H9 (cell line): ENCODE results near the gene EPS8L1. TPM values are rescaled to one million over a fixed set of nuclear protein-coding genes. Genes with fewer than 3 reads are reported as not detected.
A peak's percentile ranks its signal among the peaks of the same experiment; 100 is the strongest.

ENCODE experiments used
- DNase-seq: peaks from one replicate; pipeline ENCODE4 v3.0.0-alpha.2; 2017
- H2AFZ ChIP-seq: one replicate; pipeline ENCODE4 v1.6.1; 2013; ENCODE audit warnings: mild to moderate bottlenecking, low read length, control low read depth, moderate library complexity
- H2AK5ac ChIP-seq: 2 replicates; pipeline ENCODE4 v1.6.1; 2013; ENCODE audit warnings: low read length, control low read depth, mixed read lengths; ENCODE audit not compliant: insufficient read length
- H2BK120ac ChIP-seq: one replicate; pipeline ENCODE4 v1.6.1; 2013; ENCODE audit warnings: low read depth, mild to moderate bottlenecking, low read length, control low read depth, inconsistent platforms; ENCODE audit not compliant: poor library complexity, severe bottlenecking
- H2BK12ac ChIP-seq: 2 replicates; pipeline ENCODE4 v1.6.1; 2013; ENCODE audit warnings: low read length, control low read depth, mixed read lengths, low read depth; ENCODE audit not compliant: insufficient read length
- H2BK15ac ChIP-seq: 2 replicates; pipeline ENCODE4 v1.6.1; 2013; ENCODE audit warnings: low read depth, low read length, control low read depth
- H2BK20ac ChIP-seq: one replicate; pipeline ENCODE4 v1.6.1; 2013; ENCODE audit warnings: low read depth, mild to moderate bottlenecking, low read length, control low read depth, inconsistent platforms; ENCODE audit not compliant: poor library complexity, severe bottlenecking
- H2BK5ac ChIP-seq: 2 replicates; pipeline ENCODE4 v1.6.1; 2013; ENCODE audit warnings: low read length, control low read depth, mixed read lengths; ENCODE audit not compliant: insufficient read length
- H3K14ac ChIP-seq: 2 replicates; pipeline ENCODE4 v1.6.1; 2013; ENCODE audit warnings: low read length, control low read depth; ENCODE audit not compliant: insufficient read depth
- H3K18ac ChIP-seq: 2 replicates; pipeline ENCODE4 v1.6.1; 2013; ENCODE audit warnings: low read depth, mild to moderate bottlenecking, mixed read lengths, low read length, control low read depth; ENCODE audit not compliant: insufficient read length
- H3K23ac ChIP-seq: 2 replicates; pipeline ENCODE4 v1.6.1; 2013; ENCODE audit warnings: low read length, control low read depth, mixed read lengths, low read depth; ENCODE audit not compliant: insufficient read length
- H3K23me2 ChIP-seq: 2 replicates; pipeline ENCODE4 v1.6.1; 2013; ENCODE audit warnings: low read depth, mild to moderate bottlenecking, mixed read lengths, low read length, control low read depth; ENCODE audit not compliant: insufficient read length, poor library complexity, severe bottlenecking
- H3K27ac ChIP-seq: 2 replicates; pipeline ENCODE4 v1.5.1; 2013; ENCODE audit warnings: low read length, control low read depth, mixed read lengths, low read depth; ENCODE audit not compliant: insufficient read length
- H3K27me3 ChIP-seq: 2 replicates; pipeline ENCODE4 v1.6.1; 2013; ENCODE audit warnings: low read length, control low read depth, inconsistent platforms; ENCODE audit not compliant: insufficient read depth
- H3K4ac ChIP-seq: 2 replicates; pipeline ENCODE4 v1.6.1; 2013; ENCODE audit warnings: low read depth, mild to moderate bottlenecking, control low read depth, inconsistent platforms, low read length, moderate library complexity
- H3K4me1 ChIP-seq: 2 replicates; pipeline ENCODE4 v1.6.1; 2013; ENCODE audit warnings: low read length, control low read depth, inconsistent platforms; ENCODE audit not compliant: insufficient read depth
- H3K4me2 ChIP-seq: 2 replicates; pipeline ENCODE4 v1.6.1; 2013; ENCODE audit warnings: low read length, control low read depth, mixed read lengths; ENCODE audit not compliant: insufficient read length, insufficient read depth
- H3K56ac ChIP-seq: 2 replicates; pipeline ENCODE4 v1.6.1; 2013; ENCODE audit warnings: low read depth, mild to moderate bottlenecking, mixed read lengths, low read length, control low read depth; ENCODE audit not compliant: insufficient read length
- H3K79me1 ChIP-seq: 2 replicates; pipeline ENCODE4 v1.6.1; 2013; ENCODE audit warnings: low read depth, mild to moderate bottlenecking, moderate library complexity, low read length, control low read depth, inconsistent platforms; ENCODE audit not compliant: insufficient read depth, poor library complexity, severe bottlenecking
- H3K79me2 ChIP-seq: 2 replicates; pipeline ENCODE4 v1.6.1; 2013; ENCODE audit warnings: low read length, control low read depth, inconsistent platforms; ENCODE audit not compliant: insufficient read depth
- H3K9ac ChIP-seq: 2 replicates; pipeline ENCODE4 v1.6.1; 2013; ENCODE audit warnings: low read length, control low read depth, mixed read lengths; ENCODE audit not compliant: insufficient read length; ENCODE audit errors: extremely low read depth
- H3K9me3 ChIP-seq: one replicate; pipeline ENCODE4 v1.6.1; 2013; ENCODE audit warnings: low read depth, low read length, inconsistent platforms; ENCODE audit not compliant: control insufficient read depth
- H3T11ph ChIP-seq: one replicate; pipeline ENCODE4 v1.6.1; 2013; ENCODE audit warnings: mild to moderate bottlenecking, low read length, control low read depth, inconsistent platforms
- H4K20me1 ChIP-seq: one replicate; pipeline ENCODE4 v1.6.1; 2013; ENCODE audit not compliant: control insufficient read depth, insufficient read length, insufficient read depth
- H4K5ac ChIP-seq: 2 replicates; pipeline ENCODE4 v1.6.1; 2013; ENCODE audit warnings: low read depth, mild to moderate bottlenecking, mixed read lengths, low read length, control low read depth; ENCODE audit not compliant: insufficient read length
- H4K8ac ChIP-seq: replicated peaks from 2 replicates; pipeline ENCODE4 v1.6.1; 2013; ENCODE audit warnings: low read length, control low read depth, mixed read lengths, low read depth; ENCODE audit not compliant: insufficient read length
- H4K91ac ChIP-seq: 2 replicates; pipeline ENCODE4 v1.6.1; 2013; ENCODE audit warnings: low read depth, mild to moderate bottlenecking, moderate library complexity, mixed read lengths, low read length, control low read depth; ENCODE audit not compliant: insufficient read length
- H3K27ac Mint-ChIP-seq, 3 experiments: 2 replicates in 2 of 3; 3 replicates in 1 of 3; pipeline ENCODE4 v1.8.0; 2020 to 2021; ENCODE audit warnings: mixed read lengths in 3 of 3, mild to moderate bottlenecking in 1 of 3, moderate library complexity in 1 of 3
- H3K27me3 Mint-ChIP-seq: 2 replicates; pipeline ENCODE4 v1.8.0; 2021; ENCODE audit warnings: low read depth, mild to moderate bottlenecking, moderate library complexity, mixed read lengths
- H3K36me3 Mint-ChIP-seq, 3 experiments: 2 replicates in 2 of 3; 3 replicates in 1 of 3; pipeline ENCODE4 v1.8.0; 2020 to 2021; ENCODE audit warnings: low read depth in 3 of 3, mixed read lengths in 3 of 3; ENCODE audit not compliant: insufficient read depth in 1 of 3
- H3K4me1 Mint-ChIP-seq, 2 experiments: 2 replicates each; pipeline ENCODE4 v1.8.0; 2020; ENCODE audit warnings: mixed read lengths in 2 of 2
- H3K4me3 Mint-ChIP-seq, 2 experiments: 2 replicates in 1 of 2; 3 replicates in 1 of 2; pipeline ENCODE4 v1.8.0; 2020 to 2021; ENCODE audit warnings: mild to moderate bottlenecking in 2 of 2, mixed read lengths in 2 of 2, moderate library complexity in 1 of 2
- H3K9me3 Mint-ChIP-seq, 2 experiments: 2 replicates in 1 of 2; 3 replicates in 1 of 2; pipeline ENCODE4 v1.8.0; 2020; ENCODE audit warnings: mild to moderate bottlenecking in 2 of 2, mixed read lengths in 2 of 2, moderate library complexity in 1 of 2
- CTCF ChIP-seq: fragments of 200-600 bp; sonication (generic); conservative IDR thresholded peaks from 3 replicates; pipeline ENCODE4 v1.8.0; 2021; ENCODE audit warnings: antibody characterized with exemption, mild to moderate bottlenecking
- WGBS: extraction: QIAGEN DNeasy Blood & Tissue Kit; methylation state at CpG from one replicate; pipeline ENCODE4 v1.1.7; 2013; ENCODE audit warnings: missing lambda C conversion rate, low lambda C conversion rate, mixed read lengths; ENCODE audit not compliant: insufficient read length; ENCODE audit errors: extremely low coverage; 5-methylcytosine and 5-hydroxymethylcytosine counted together
- total RNA-seq: library from RNA; stranded (reverse); gene quantifications from 2 replicates; pipeline ENCODE4 v1.2.1, GENCODE V29; 2021

The EPS8L1 gene
- total RNA-seq, 1 experiment from 2014 or later: 24.0 TPM

GRCh38 chr19:55087542-55087901 lies 11.9 kb downstream of the EPS8L1 start:
- H3K4me2 ChIP-seq: peak overlapping the region; percentile 73
- DNase-seq: no peak
- H3K14ac ChIP-seq: no peak overlapping the region
- peaks cover 2% of the 10 kb centered on the region for H4K20me1 ChIP-seq
- H3K27ac Mint-ChIP-seq: peak overlapping the region in 1 of 3 experiments; percentile 78; a peak in 3 of 7 replicates
- H3K4me1 ChIP-seq: peaks cover 12% of the 10 kb centered on the region; the same call in 1 of the 2 replicates
- H3K9ac ChIP-seq: no peak overlapping the region
- H3K9me3 ChIP-seq: no peaks in the 10 kb centered on the region
- H2BK12ac ChIP-seq: no peak overlapping the region
- no peak overlapping the region for H2AK5ac ChIP-seq
- no peak overlapping the region for H3K56ac ChIP-seq
- peaks cover 30 to 57% of the 10 kb centered on the region in 2 experiments for H3K4me1 Mint-ChIP-seq
- H3K23me2 ChIP-seq: peaks cover 20% of the 10 kb centered on the region
- no peaks in the 10 kb centered on the region for H3K9me3 Mint-ChIP-seq
- no peak overlapping the region for H2BK120ac ChIP-seq
- H3K79me1 ChIP-seq: no peaks in the 10 kb centered on the region
- H3K27me3 ChIP-seq: no peaks in the 10 kb centered on the region
- no peak for TF ChIP-seq CTCF
- no peaks in the 10 kb centered on the region for H3K79me2 ChIP-seq
- no peak overlapping the region for H4K91ac ChIP-seq
- WGBS: no CpG with 5 or more reads among the region's 17 CpGs
- no peak overlapping the region for H3T11ph ChIP-seq
- H2BK20ac ChIP-seq: no peak overlapping the region
- no peak overlapping the region for H2BK5ac ChIP-seq
- H3K18ac ChIP-seq: no peak overlapping the region
- H3K36me3 Mint-ChIP-seq: peaks cover 15 to 29% (median 27%) of the 10 kb centered on the region in 3 experiments; a peak in 6 of 7 replicates
- H3K27ac ChIP-seq: no peak overlapping the region
- no peak overlapping the region for H3K4ac ChIP-seq
- no peak overlapping the region for H4K8ac ChIP-seq
- peak overlapping the region; percentile 73 to 82 for H3K4me3 Mint-ChIP-seq
- no peak overlapping the region for H2AFZ ChIP-seq
- H4K5ac ChIP-seq: no peak overlapping the region
- H2BK15ac ChIP-seq: no peak overlapping the region
- peaks cover 40% of the 10 kb centered on the region for H3K27me3 Mint-ChIP-seq
- H3K23ac ChIP-seq: no peak overlapping the region
